Lung (tissue), 12 donors: ENCODE results near the gene ONECUT3. TPM values are rescaled to one million over a fixed set of nuclear protein-coding genes. Genes with fewer than 3 reads are reported as not detected.

Experiments
- ATAC-seq: fragments of 200-7000 bp; cut with Tn5 transposase; one replicate; pipeline ENCODE4 v1.9.1; 2020; ENCODE audit warnings: moderate number of reproducible peaks; ENCODE audit not compliant: insufficient read depth, low FRiP score
- DNase-seq, 3 donors: peaks; one replicate each; pipeline ENCODE4 v3.0.0-alpha.2; 2013 to 2017
- H3K27ac ChIP-seq, 2 donors: one replicate each; pipeline ENCODE4 v1.5.1; 2013; ENCODE audit warnings: mild to moderate bottlenecking in 2 of 2, moderate library complexity in 2 of 2, control low read depth in 1 of 2, inconsistent platforms in 1 of 2, low read depth in 1 of 2, low read length in 1 of 2
- H3K27me3 ChIP-seq, 3 donors: one replicate each; pipeline ENCODE4 v1.5.1; 2013; ENCODE audit warnings: low read length in 2 of 3; ENCODE audit not compliant: control insufficient read depth in 3 of 3, insufficient read depth in 3 of 3
- H3K36me3 ChIP-seq, 4 donors: one replicate each; pipeline ENCODE4 v1.5.1; 2013; ENCODE audit warnings: low read length in 4 of 4, mild to moderate bottlenecking in 1 of 4, moderate library complexity in 1 of 4; ENCODE audit not compliant: control insufficient read depth in 4 of 4, insufficient read depth in 4 of 4
- H3K4me1 ChIP-seq, 5 donors: one replicate each; pipeline ENCODE4 v1.5.1; 2013; ENCODE audit warnings: low read length in 5 of 5, mild to moderate bottlenecking in 2 of 5, moderate library complexity in 1 of 5; ENCODE audit not compliant: control insufficient read depth in 5 of 5, insufficient read depth in 5 of 5
- H3K4me3 ChIP-seq: one replicate; pipeline ENCODE4 v1.5.1; 2013; ENCODE audit warnings: mild to moderate bottlenecking, control low read depth, moderate library complexity
- H3K9ac ChIP-seq, 2 donors: one replicate each; pipeline ENCODE4 v1.5.1; 2013; ENCODE audit warnings: low read length in 2 of 2, control low read depth in 1 of 2; ENCODE audit not compliant: insufficient read depth in 1 of 2
- H3K9me3 ChIP-seq, 4 donors: one replicate each; pipeline ENCODE4 v1.5.1; 2013; ENCODE audit warnings: low read length in 3 of 4, mild to moderate bottlenecking in 1 of 4, moderate library complexity in 1 of 4; ENCODE audit not compliant: control insufficient read depth in 4 of 4, insufficient read depth in 3 of 4
- WGBS, 2 donors: extraction: QIAGEN DNeasy Blood & Tissue Kit; methylation state at CpG; one replicate each; pipeline ENCODE4 v1.1.7; 2013; 5-methylcytosine and 5-hydroxymethylcytosine counted together
- polyA plus RNA-seq, 2 donors: library from polyadenylated mRNA; stranded (reverse); fragments of 200-250 nt; gene quantifications; one replicate each; pipeline ENCODE4 v1.2.1, GENCODE V29; 2013
- total RNA-seq, 2 donors: library from RNA; depleted of rRNA in 1 of 2; stranded (reverse); fragments of >200 nt in 1 of 2; gene quantifications; one replicate each; pipeline ENCODE4 v1.2.1, GENCODE V29; 2014 to 2021
- TF ChIP-seq, protein P1 (sequence below): IDR thresholded peaks from 2 replicates; pipeline ENCODE4 v1.5.1; 2012; ENCODE audit warnings: mild to moderate bottlenecking; ENCODE audit errors: control extremely low read depth, extremely low read depth
- donor health status: control.
- donor health status: control.
- donor health status: Bipolar disorder and iron deficiency.
- donor health status: healthy.
- donor health status: DM: yes; HTN: yes; CAD: no.

Gene ONECUT3
- total and polyA plus RNA-seq, 4 donors: not detected

DNA sequence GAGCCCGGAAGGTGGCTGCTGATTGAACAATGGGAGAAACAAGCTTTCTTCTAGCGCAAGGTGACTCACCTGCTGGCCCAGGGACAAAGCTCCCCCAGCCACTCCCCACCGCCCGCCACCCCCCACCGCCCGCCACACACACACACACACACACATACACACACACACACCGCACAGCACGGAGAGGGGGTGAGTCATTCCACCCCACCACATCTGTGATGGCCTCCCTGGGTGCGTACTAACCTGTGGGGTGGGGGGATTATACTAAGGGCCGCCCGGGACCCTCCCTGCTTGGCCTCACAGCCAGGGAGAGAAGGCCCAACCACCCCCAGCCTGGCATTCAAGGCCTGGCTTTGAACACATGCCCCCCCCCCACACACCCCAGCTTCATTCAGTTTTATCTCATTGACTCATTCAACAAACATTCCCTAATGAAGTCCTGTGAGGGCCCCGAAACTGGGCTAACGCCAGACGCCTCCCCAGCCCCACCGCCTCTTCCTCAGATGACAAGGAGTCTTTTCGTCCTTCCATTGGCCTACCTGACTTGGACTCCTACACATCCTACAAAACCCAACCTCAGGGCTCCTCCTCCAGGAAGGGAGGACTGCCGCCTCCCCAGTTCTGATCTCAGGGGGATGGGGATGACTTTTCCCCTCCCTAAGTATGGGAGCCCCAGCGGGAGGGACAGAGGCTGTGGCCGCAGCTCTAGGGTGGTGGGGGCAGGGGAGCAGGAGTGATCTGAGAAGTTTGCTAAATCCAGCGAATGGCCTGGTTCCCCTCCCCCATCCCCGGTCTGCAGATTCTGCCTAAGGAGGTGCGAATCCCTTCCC lies 5.8 kb upstream of the ONECUT3 start:
- TF ChIP-seq, protein P1, sequence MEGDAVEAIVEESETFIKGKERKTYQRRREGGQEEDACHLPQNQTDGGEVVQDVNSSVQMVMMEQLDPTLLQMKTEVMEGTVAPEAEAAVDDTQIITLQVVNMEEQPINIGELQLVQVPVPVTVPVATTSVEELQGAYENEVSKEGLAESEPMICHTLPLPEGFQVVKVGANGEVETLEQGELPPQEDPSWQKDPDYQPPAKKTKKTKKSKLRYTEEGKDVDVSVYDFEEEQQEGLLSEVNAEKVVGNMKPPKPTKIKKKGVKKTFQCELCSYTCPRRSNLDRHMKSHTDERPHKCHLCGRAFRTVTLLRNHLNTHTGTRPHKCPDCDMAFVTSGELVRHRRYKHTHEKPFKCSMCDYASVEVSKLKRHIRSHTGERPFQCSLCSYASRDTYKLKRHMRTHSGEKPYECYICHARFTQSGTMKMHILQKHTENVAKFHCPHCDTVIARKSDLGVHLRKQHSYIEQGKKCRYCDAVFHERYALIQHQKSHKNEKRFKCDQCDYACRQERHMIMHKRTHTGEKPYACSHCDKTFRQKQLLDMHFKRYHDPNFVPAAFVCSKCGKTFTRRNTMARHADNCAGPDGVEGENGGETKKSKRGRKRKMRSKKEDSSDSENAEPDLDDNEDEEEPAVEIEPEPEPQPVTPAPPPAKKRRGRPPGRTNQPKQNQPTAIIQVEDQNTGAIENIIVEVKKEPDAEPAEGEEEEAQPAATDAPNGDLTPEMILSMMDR: no peak
- 6 to 8% methylated on average over 18 to 22 of the region's 22 CpGs for WGBS, 2 donors
- H3K4me1 ChIP-seq: peaks cover 0 to 18% (median 0%) of the 10 kb centered on the region in 5 donors
- no peaks in the 10 kb centered on the region for H3K36me3 ChIP-seq
- ATAC-seq (peak; percentile 23), DNase-seq (no peak)
- no peak overlapping the region for H3K27ac ChIP-seq
- peaks cover 27 to 76% (median 50%) of the 10 kb centered on the region in 3 donors for H3K27me3 ChIP-seq
- peaks cover 0 to 7% (median 0%) of the 10 kb centered on the region in 4 donors for H3K9me3 ChIP-seq
- no peak overlapping the region for H3K9ac ChIP-seq
- no peak overlapping the region for H3K4me3 ChIP-seq

DNA sequence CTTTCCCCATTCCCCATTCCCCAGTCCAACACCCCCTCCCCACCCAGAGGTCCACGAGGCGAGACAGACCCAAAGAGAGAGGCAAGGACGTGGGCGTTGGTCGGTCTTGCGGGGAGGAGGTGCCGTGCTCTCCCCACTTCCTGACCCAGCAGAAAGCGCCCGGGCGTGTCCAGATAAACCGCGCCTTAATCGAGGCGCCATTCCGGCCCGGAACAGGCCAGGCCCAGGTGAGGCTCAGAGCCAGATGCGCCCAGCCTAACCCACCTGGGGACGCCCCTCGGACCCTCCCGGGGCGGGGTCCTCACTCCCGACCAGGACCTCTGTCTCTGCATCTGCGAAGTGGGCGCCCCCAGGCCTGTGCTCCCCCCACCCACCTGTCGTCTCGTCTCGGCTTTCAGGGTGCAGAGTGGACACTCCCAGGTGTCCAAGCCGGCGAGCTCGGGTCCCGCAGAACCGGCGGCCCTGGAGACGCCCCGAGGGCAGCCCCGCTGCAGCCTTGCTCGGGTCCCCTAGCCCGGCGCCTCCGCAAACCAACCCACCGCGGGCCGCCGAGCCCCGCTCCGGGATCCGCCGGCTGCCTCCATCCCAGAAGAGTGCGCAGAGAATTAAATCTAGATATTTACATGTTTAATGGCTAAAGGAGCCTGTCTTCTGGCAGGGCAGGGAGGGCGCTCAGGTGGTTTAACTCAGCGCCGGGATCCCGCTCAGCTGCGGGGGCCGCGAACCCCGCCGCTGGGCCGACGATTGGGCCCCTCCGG lies 5.0 kb upstream of the ONECUT3 start:
- no peaks in the 10 kb centered on the region for H3K36me3 ChIP-seq
- H3K9ac ChIP-seq: no peak overlapping the region
- peaks cover 0 to 7% (median 0%) of the 10 kb centered on the region in 4 donors for H3K9me3 ChIP-seq
- DNase-seq: no peak
- no peak for ATAC-seq
- H3K4me1 ChIP-seq: peaks cover 0 to 18% (median 0%) of the 10 kb centered on the region in 5 donors
- H3K27me3 ChIP-seq: peaks cover 35 to 80% (median 53%) of the 10 kb centered on the region in 3 donors
- TF ChIP-seq, protein P1: no peak
- H3K4me3 ChIP-seq: no peak overlapping the region
- no peak overlapping the region for H3K27ac ChIP-seq
- WGBS, 2 donors: 2% methylated on average over 61 of the region's 61 CpGs

DNA sequence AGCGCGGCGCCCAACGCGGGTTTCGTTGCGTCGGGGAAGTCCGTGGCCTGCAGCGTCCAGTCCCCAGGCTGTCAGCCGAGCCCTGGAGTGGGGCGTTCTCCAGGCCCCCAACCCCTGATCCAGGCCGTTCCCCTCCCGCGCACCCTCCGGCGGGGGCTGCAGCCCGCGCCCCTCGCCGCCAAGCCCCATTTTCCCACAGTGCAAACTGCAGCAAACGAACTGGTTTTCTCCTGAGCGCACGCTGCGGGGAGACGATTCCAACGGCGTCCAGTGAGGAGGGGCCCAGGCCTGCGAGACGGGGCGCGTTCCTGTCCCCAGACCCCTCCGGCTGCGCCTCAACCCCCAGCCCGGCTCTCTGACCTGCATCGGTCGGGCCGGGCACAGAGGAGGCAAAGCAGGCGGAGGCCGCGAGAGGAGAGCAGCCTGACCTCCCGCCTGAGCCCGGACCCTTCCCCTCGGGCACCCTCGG lies 4.4 kb upstream of the ONECUT3 start:
- Histone ChIP-seq H3K9ac (no peak overlapping the region), H3K9me3 (peaks cover 0 to 7% (median 0%) of the 10 kb centered on the region in 4 donors), H3K4me3 (no peak overlapping the region), H3K4me1 (peaks cover 0 to 18% (median 0%) of the 10 kb centered on the region in 5 donors), H3K27me3 (peaks cover 41 to 80% (median 53%) of the 10 kb centered on the region in 3 donors), H3K36me3 (no peaks in the 10 kb centered on the region), H3K27ac (no peak overlapping the region)
- WGBS, 2 donors: 3 to 4% methylated on average over 43 to 45 of the region's 45 CpGs
- DNase-seq: no peak
- TF ChIP-seq, protein P1: no peak
- ATAC-seq: no peak
